Thyroid gland (tissue), 4 donors: ENCODE results near the gene TMX4.

ENCODE experiments used
- CTCF ChIP-seq, 6 experiments: fragments of 200-600 bp in 3 of 6; fragments of 450-650 bp in 3 of 6; sonication (generic) in 3 of 6; IDR thresholded peaks; one replicate each; pipeline ENCODE4 v1.5.1; 2016 to 2019; ENCODE audit warnings: antibody characterized with exemption in 6 of 6, mild to moderate bottlenecking in 2 of 6, inconsistent platforms in 1 of 6, moderate library complexity in 1 of 6
- POLR2A ChIP-seq, 2 donors: fragments of 450-650 bp; IDR thresholded peaks; one replicate each; pipeline ENCODE4 v1.6.1; 2017; ENCODE audit warnings: antibody characterized with exemption in 2 of 2, mild to moderate bottlenecking in 2 of 2, moderate library complexity in 1 of 2

- TF ChIP-seq CTCF (IDR thresholded peaks at IDR 0.05) (no peak), POLR2A (IDR thresholded peaks at IDR 0.05) (no peak)
Observed at GRCh38 chr20:7950387-7950786, 69.2 kb downstream of the TMX4 start.
